ENCODE results near the gene NRBF2.
"Not testable (repeated sequence)": the region's sequence is repeated elsewhere in the genome, so short reads cannot be mapped to it uniquely, and the experiment has no call there.

NRBF2 gene

DNA sequence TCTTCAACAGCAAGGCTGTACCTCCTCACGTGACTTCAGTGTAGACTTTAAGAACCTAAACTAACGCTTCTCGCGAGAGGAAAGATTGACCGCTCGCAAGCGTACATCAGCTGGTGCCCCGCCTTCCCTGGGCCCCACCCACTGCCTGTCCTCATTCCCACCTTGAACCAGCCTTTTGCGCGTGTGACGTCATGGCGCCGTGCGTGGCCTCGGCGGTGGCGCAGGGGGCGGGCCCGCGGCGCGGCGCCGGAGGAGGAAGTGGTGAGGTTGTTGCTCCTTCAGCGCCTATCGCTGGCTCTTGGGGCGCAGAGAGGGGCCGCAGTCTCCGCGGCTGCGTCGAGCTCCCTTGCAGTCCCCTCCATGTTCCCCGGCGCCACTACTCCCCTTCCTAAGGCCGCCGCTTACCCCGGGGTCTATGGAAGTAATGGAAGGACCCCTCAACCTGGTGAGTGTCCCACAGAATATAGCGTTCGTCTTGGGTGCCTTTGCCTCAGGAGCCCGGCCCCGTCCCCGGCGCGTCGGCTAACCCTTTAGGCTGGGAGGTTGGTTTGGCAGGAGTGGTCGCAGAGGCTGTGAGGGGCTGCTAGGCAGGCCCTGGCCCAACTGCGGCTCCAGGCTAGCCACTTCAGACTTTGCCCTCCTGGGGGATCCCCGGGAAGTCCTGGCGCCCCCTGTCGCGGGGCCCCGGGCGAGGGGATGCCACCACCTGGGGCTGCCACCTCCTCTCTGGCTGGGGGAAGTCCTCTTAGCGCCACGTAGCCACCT, at the start of gene NRBF2:
Gene NRBF2 (plus strand): TSS at position 273 of the 765 bp plus-strand sequence. CDS start 143 bp downstream, at position 416.
- peak; percentile 92 to 94 for DNase-seq (ENCODE audit: low read depth in 2 of 2)

DNA sequence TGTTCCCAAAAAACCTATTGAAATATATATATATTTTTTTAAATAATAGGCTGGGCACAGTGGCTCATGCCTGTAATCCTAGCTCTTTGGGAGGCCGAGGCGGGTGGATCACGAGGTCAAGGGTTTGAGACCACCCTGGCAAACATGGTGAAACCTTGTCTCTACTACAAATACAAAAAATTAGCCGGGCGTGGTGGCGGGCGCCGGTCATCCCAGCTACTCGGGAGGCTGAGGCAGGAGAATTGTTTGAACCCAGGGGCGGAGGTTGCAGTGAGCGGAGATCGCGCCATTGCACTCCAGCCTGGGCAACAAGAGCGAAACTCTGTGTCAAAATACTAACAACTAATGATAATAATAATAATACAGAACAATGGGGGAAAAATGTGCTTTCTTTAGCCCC, 49.7 kb upstream of the NRBF2 start:
- not testable (repeated sequence) for DNase-seq (ENCODE audit: low read depth in 2 of 2)

DNA sequence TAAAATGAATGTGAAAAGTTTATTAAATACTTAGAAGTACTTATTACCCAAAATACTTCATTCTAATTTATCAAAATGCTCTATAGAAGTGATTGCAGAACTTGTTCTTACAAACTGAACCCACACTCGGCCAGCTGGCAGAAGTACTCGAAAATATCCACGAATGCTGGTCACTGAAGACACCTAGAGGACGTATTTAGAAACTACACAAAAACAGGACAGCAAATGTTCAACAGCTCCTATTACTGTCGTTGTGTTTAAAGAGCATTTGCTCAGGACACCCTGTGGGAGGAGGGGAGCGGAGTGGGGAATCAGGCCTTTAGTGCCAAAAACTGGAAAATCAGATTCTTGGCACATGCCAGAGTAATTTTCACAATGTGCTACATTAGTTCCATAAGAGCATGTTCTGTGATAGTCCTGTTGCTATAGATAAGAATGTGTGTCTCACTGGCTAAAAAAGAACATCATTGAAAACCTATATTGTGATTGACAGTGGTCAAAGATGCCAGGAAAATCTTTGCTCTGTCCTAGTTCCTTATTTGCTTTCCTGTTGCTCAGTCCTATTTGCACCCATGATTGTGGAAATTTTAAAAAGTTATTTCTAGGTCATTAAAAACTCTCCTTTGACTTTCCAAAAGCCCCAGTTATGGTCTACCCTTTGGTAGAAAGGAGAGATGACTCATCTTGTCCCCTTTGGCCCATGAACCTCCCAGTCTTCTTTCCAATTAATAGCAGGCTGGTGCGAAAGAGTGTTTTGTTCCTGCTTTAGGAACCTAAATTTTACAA, 49.0 kb upstream of the NRBF2 start:
- peak; percentile 2 to 5 for DNase-seq (ENCODE audit: low read depth in 2 of 2)

DNA sequence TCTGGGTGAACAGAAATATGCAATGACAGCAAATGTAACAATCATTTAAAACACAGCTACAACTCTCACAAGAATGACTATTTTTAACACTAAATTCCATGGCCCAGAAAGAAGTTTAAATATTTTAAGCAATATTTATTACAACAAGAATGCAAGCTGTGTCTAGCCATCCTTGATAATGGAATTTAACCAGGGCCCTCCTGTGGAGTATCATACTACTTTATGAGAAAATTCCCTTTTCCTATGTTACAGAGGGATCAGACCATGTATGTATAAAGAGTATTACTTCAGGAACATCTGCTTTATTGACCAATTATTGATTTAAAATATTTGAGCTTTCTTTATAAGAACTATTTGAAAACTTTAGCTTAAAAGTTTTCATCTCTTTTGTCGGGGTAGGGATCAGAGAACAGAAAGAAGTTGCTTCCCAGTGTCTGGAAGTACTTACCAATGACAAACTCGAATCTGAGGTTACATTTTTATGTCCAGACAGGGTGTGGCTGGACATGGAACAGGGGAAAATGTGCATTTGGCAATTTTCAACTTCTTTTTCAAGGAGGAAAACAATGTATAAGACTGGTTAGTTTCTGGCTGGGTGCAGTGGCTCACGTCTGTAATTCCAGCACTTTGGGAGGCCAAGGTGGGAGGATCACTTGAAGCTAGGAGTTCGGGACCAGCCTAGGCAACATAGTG, 48.3 kb upstream of the NRBF2 start:
- DNase-seq (ENCODE audit: low read depth in 2 of 2): no peak

DNA sequence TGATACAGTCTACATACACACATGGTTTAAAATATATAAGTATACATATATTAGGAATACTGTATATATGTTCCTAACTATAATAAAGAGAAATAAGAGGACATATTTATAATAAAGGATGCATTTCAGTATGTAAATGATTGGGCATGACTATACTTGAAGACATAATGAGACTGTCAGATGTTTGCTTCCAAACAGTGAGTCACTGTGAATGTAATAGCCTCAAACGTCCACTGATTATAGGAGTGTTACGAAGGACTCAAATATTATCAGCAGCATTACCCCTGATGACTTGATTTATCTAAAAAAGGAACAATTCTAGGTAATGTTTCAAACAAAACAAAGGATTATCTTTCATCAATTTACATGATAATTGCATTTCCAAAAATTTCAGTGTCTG, 39.9 kb upstream of the NRBF2 start:
- no peak for DNase-seq (ENCODE audit: low read depth in 2 of 2)

DNA sequence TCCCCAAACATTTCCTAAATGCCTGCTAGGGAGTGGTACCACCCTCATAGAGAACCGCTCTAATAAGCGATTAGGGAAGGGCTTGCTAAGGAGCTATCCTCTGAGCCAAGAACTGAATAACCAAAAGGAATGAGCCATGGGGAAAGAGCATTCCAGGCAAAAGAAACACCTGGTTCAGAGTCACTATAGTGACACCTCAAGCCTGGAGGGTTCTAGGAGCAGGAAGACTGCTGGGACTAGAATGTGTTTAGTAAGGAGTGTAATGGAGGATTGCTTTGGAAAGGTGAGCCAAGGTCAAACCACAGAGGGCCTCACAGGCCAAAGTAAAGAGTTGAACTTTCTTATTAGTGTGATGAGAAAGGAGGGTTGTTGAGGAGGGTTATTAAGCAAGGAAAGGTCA, 38.7 kb upstream of the NRBF2 start:
- DNase-seq (ENCODE audit: low read depth in 2 of 2): no peak

DNA sequence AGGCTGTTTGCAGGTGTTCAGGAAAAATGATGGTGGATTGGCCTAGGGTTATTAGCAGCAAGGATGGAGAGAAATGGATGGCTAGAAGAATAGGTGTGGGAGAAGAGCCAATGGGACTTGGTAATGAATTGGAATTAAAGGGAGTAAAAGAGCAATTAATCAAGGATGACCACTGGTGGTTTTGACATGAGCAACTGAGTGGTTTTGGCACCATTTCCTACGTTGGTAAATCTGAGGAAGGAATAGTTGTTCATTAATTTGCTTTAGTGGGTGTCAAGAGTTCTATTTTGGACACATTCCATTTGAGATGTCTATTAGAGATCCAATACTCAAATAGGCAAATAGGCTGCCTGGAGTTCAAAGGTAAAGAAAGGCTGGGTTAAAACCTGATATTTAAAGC, 38.2 kb upstream of the NRBF2 start:
- DNase-seq (ENCODE audit: low read depth in 2 of 2): no peak

DNA sequence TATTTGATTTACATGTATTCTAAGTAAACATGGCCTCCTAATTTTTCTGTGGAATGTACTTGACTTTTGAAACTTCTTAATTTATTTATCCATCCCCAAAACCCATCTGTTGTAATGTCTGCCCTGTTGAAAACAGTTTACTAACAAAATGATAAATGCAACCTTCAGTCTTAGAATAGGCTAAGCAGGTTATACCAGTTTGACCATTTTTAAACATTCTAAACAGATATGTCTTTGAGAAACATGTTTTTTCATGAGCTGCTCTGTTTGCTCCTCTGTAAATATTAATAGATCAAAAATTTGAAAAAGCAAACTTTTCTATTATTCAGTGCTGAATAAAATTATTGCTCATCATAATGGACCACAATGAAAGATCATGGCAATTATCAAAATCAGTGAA, 33.4 kb upstream of the NRBF2 start:
- no peak for DNase-seq (ENCODE audit: low read depth in 2 of 2)

DNA sequence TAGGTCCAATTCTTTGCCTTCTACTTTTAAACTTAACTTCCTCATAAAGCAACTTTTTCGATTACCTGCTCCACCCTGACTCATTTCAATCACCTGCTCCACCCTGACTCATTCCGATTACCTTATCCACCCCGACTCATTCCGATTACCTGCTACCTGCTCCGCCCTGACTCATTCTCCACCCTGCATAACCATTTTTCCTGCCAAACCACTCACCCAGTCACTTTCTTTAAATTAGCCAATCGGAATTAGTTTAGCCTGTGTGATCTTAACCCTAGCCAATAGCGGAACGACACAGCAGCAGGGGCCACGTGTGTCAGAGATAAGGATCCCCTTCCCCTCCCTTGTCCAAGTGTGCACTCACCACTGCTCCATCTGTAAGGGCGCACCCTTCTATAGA, 32.0 kb upstream of the NRBF2 start:
- not testable (repeated sequence) for DNase-seq (ENCODE audit: low read depth in 2 of 2)

DNA sequence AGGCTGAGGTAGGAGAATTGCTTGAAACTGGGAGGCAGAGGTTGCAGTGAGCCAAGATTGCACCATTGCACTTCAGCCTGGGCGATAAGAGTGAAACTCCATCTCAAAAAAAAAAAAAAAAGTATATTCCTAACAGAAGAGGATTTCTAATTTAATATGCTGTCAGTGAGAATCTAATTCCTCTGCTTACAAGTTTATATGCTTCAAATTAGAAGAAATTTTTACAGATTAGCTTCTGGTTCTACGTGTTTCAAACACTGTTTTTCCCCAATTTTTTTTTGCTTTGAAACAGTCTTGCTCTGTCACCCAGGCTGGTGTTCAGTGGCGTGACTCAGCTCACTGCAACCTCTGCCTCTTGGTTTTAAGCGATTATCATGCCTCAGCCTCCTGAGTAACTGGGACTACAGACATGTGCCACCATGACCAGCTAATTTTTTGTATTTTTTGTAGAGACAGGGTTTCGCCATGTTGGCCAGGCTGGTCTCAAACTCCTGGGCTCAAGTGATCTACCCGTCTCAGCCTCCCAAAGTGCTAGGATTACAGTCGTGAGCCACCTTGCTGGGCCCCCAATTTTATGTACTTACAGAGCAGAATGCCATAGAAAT, 30.7 kb upstream of the NRBF2 start:
- DNase-seq (ENCODE audit: low read depth in 2 of 2): not testable (repeated sequence)

DNA sequence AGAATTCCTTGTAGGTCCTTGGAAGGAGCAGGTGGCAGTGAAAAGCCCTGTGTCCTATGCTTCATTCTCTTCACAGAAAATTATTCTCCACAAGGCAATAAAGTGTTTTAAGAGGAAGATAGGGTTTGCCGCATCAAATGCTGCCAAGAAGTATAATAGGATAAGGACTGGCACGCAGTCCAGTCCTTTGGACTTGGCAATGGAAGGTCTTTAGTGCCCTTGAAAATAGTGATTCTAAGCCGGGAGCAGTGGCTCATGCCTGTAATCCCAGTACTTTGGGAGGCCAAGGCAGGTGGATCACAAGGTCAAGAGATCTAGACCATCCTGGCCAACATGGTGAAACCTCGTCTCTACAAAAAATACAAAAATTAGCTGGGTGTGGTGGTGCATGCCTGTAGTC, 29.9 kb upstream of the NRBF2 start:
- not testable (repeated sequence) for DNase-seq (ENCODE audit: low read depth in 2 of 2)

DNA sequence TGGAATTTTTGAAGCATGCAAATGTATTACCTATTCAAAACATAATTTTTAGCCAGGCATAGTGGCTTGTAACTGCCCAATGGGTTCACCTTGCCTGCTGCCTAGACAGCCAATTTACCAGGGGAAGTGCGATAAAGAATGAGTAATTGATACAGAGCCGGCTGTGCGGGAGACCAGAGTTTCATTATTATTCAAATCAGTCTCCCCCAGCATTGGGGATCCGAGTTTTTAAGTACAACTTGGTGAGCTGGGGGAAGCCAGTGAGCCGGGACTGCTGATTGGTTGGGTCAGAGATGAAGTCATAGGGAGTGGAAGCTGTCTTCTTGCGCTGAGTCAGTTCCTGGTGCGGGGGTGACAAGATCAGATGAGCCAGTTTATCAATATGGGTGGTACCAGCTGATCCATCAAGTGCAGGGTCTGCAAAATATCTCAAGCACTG, 29.1 kb upstream of the NRBF2 start:
- DNase-seq (ENCODE audit: low read depth in 2 of 2): no peak

DNA sequence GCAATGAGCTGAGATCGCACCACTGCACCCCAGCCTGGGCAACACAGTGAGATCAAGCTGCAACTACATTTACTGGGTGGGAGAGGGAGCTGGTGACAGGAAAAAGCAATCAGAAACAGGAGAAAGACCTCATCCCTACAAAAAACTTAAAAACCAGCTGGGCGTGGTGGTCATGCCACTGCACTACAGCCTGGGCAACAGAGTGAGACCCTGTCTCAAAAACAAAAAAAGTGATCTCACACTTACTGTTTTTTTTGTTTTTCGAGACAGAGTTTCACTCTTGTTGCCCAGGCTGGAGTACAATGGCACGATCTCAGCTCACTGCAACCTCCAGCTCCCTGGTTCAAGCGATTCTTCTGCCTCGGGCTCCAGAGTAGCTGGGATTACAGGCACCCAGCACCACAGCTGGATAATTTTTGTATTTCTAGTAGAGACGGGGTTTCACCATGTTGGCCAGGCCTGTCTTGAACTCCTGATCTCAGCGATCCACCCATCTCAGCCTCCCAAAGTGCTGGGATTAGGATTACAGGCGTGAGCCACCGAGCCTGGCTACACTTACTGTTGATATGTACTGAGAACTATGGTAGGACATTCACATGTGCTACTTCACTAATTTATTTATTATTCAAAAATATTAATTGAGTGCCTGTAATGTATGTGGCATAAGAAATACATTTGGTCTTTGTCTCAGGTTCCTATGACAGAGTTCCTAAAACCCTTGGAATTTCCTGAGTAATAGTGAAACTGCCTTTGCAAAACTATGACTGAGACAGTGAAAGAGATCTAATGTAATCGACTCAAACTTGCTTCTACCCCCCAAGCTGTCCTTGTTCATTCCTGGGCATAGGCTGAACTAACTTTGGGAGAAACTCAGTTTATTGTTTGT, 27.7 kb upstream of the NRBF2 start:
- no peak for DNase-seq (ENCODE audit: low read depth in 2 of 2)

DNA sequence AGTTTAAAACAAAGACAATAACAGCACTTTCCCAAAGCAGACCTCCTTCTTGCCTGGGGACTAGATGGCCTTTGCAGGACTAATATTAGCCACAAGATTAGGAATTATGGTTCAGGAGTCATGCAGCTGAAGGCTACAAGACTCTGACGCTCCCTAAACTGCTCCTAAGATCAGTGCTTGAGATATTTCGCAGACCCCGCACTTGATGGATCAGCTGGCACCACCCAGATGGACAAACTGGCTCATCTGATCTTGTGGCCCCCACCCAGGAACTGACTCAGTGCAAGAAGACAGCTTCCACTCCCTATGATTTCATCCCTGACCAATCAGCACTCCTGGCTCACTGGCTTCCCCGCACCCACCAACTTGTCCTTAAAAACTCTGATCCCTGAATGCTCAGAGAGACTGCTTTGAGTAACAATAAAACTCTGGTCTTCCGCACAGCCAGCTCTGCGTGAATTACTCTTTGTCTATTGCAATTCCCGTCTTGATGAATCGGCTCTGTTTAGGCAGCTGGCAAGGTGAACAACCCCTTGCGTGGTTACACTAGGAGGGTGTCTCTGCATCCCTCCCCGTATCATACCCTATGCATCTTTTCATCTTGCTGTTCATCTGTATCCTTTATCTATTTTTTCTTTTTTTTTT, 26.9 kb upstream of the NRBF2 start:
- DNase-seq (ENCODE audit: low read depth in 2 of 2): no peak

DNA sequence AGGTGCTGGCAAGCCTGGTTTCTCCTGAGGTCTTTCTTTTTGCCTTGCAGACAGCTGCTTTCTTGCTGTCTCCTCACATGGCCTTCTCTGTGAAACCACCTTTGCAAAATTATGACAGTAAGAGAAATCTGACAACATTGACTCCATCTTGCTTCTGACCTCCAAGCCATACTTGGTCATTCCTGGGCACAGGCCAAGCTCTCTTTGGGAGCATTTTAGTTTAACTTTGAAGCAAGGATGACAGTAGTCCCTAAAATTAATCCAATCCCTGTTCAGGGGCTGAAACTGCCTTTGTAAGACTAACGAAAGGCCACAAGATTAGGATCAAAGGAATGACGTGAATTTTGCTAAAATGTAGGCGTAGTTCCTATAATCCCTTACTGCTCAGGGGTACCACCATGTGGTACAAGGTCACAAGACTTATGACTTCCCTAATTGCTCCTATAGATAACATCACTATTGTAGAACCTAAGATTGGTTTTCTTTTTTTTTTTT, 25.1 kb upstream of the NRBF2 start:
- no peak for DNase-seq (ENCODE audit: low read depth in 2 of 2)

DNA sequence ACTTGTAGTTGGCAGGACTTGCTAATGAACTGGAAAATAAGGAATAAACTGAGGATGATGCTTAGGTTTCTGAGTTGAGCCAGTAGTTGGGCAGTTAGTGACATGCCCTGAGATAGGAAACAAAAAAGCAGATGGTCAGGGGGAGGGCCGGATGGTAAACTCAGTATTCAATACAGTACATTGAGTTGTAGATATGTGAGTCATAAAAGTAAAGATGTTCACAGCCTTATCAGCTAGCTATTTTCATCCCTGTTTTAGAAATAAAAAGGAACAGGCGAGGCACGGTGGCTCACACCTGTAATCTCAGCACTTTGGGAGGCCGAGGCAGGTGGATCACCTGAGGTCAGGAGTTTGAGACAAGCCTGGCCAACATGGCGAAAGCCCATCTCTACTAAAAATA, 22.2 kb upstream of the NRBF2 start:
- no peak for DNase-seq (ENCODE audit: low read depth in 2 of 2)

DNA sequence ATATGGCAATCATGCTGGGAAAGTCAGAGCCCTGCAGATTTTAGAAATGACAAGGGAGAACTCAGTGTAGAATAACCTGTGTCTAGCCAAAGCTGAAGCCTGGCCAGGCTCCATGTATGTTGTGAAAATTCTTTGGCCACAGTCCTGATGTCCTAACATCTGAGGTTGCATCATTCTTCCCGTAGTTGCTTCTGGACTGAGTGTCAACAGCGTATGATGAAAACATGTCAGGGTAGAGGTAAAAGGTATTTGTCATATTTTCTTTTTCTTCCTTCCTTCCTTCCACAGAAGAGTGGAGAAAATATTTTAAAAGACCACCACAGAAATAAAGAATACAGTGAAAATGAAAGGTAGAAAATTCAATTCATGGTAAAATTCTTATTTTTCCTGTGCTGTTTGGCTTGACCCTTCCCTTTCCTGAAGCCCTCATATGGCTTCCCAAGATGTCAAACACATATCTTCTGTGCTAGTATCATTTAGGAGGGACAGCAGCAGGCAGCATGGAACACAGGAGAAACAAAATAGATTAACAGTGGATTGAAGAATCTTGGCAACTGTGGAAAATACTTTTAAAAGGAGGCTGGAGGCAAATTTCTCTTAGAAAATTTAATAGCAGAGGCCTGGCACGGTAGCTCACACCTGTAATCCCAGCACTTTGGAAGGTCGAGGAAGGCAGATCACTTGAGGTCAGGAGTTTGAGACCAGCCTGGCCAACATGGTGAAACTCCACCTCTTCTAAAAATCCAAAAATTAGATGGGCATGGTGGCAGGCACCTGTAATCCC, 18.9 kb upstream of the NRBF2 start:
- DNase-seq (ENCODE audit: low read depth in 2 of 2): no peak

DNA sequence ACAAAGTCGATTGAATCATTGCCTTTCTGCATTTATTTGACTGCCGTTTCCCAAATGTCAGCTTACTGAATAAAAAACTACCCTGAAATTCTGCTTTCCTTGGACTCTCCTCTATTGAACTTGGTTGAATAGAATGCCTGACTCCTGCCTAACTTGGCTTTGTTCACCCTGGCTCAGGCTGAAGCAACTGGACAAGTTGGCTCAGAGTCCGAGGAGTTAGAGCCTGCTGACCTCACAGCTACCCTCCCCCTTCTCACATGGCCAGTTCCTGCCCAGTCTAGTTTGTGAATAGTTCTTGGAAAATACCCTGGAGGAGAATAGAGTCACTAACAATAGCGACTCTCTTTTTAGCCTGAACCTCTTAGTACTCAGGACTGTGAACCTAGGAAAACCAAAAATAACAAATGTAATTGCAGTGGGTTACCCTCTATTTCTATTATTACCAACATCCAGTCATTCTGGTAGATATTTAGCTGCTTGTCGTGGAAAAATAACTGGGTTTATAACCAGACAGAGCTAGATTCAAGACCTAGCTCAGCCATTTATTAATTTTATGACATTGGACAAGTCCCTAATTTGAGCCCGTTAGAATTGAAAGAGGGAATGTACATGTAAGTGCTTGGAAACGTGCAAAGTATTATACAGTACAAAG, 17.3 kb upstream of the NRBF2 start:
- no peak for DNase-seq (ENCODE audit: low read depth in 2 of 2)

DNA sequence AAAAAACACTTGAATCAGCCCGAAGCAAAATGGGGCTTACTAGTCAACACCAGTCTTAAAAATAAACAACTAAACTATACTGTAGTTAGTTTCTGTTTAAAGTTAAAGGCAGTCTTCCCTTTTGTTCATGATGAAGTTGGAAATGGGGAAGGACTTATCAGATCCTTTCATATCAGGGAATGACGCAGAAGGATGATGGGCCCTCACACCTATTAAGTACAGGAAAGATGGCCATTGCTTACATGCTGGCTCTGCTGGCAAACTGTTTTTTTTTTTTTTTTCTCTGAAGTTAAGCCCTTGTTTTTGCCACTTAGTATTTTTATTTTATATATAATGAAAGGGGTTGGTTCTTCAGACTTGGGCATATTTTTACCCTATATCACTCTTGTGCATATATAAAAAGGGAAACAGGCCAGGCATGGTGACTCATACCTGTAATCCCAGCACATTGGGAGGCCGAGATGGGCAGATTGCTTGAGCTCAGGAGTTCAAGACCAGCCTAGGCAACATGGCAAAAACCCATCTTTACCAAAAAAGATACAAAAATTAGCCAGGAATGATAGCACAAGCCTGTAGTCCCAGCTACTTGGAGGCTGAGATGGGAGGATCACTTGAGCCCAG, 16.6 kb upstream of the NRBF2 start:
- DNase-seq (ENCODE audit: low read depth in 2 of 2): no peak

All from stimulated activated CD8-positive, alpha-beta memory T cell treated with anti-CD3 and anti-CD28 coated beads, Interleukin-2, amount 100 ng/mL, for 1 hour (primary cell).